Activated T-cell treated with anti-CD3 and anti-CD28 coated beads for 1 hour (primary cell): ENCODE results near the gene GALNT2.

Source experiments
- DNase-seq: peaks from one replicate; pipeline ENCODE4 v3.0.0-alpha.2; 2020; ENCODE audit warnings: low read depth

GALNT2 gene

DNA sequence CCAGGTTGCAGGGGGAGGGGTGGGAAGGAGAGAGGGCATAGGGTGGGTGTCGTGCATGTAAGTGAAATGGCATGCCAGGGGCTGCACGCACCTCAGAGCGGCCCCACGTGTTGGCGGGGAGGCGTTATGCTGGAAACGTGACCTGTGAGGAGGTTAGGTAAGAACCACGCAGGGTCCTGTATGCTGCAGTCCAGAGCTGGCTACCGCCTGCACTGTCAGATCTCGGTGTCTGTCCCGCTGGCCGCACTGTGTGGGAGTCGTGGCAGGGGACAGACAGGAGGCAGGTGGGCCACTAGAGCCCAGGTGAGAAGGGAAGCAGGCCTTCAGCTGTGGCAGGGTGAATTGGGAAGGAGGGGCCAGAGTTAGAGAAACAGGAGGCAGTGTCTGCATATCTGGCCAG is 79.7 kb downstream of the GALNT2 start:
- no peak for DNase-seq

DNA sequence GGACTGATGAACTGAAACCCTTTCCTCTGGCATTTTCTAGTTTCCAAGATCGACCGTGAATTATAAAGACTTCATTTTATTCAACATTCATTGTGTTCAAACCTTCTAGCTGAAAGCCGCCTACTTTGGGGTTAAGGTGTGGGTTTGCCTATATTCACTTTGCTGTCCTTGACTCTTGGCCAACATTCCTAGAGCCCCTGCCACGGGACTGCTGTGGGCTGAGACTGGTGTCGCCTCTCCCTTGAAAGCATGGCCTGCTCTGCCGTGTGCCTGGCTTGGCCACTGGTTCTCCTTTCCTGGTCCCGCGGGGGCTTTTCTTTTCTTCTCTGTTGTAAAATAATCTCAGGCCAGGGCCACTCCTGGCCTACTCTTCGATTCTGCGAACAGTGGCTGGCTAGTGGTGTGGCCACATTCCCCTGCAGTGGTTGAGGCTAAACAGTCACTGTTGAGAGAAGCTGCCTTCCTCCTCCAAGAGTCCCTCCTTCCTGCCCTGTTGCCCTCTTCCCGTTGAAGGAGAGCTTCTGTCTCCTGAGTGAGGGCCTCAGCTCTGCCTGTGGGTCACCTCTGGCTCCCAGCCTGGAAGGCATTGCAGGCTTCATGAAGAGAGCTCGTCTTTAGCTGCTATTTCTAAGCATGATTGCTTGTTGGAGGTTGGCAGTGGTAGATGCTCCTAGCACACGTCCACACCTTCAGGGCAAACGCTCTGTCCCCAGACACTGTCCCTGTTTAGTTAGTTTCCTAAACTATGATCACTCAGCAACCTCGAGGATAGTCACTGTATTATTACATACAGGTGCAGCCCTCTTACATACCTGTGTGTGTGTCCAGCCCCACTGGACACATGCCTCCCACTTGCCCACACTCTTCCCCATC is 80.5 kb downstream of the GALNT2 start:
- no peak for DNase-seq

DNA sequence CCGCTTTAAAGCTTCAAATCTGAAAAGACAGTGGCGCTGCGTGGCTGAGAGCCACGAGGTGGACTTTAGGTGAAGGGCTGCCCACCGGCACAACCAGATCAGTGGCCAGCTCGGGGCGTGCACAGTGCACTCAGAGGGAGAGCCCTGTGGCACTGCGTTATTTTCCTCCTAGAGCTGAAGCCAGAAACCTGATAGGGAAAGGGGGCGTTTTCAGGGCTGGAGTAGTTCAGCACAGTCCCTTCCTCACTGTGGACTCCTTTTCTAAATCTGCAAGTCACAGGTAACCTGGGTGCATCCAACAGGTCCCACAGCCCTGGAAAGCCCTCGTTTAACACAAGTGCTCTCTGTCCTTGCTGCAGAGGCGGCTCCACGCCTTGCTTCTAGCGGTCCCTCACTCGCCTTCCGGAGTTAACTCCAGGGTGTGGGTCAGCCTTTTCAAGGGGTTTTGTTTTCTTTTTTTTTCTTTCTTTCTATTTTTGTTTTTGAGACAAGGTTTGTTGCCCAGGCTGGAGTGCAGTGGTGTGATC is 81.2 kb downstream of the GALNT2 start:
- no peak for DNase-seq

DNA sequence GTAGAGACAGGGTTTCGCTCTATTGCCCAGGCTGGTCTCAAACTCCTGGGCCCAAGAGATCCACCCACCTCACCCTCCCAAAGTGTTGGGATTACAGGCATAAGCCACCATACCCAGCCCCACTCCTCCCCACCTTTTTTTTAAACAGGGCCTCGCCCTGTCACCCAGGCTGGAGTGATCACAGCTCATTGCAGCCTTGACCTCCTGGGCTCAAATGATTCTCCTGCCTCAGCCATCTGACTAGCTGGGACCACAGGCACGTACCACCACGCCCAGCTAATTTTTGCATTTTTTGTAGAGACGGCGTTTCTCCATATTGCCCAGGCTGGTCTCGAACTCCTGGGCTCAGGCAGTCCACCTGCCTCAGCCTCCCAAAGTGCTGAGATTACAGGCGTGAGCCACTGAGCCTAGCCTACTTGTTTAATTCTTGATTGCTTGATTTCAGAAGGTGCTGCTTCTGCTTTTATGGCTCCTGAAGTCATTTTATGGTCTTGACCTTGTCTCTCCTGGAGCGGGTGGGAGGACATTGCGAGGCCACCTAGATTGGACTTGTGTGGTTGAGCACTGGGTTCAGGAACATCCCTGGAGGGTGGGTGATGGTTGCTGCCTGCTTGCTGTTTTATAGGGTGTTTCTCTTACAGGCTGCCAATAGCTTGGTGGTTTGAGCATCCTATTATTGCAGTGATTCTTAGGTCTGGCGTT is 81.9 kb downstream of the GALNT2 start:
- no peak for DNase-seq

DNA sequence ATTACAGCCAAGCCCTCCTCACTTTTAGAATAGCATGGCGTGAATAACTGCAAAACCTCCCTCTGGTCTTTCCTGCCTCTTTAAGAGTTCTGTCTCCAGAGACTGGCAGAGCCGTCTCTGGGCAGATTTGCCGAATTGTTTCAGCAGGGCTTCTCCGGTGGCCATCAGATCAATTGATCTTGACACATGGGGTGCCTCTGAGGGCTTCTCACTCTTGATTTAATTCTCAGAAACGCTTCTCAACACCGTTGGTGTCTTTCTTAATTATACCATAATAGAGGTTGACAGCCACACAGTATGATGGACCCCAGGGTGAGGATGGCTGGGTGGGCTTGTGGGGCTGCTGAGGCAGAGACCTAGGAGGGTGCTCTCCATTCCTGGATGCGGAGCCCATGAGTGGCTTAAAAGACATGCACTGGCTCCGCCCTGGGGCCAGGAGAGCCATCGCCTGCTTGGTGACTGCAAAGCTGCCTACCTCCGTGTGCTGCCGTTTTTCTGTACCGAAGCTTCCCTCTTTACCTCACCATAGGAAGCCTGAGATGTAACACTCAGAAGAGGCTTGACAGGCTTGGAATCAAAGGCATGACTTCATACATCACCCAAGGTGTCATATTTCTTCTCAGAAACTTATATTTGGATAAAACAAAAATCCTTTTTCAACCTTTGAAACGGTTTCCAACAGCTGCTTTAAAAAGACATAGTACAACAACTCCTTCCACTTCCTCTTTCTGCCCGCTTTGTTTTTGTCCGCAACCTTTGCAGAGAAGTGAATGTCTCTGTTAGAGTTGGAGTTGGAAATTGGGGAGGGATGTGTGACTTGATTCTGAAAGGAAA is 82.9 kb downstream of the GALNT2 start:
- no peak for DNase-seq

DNA sequence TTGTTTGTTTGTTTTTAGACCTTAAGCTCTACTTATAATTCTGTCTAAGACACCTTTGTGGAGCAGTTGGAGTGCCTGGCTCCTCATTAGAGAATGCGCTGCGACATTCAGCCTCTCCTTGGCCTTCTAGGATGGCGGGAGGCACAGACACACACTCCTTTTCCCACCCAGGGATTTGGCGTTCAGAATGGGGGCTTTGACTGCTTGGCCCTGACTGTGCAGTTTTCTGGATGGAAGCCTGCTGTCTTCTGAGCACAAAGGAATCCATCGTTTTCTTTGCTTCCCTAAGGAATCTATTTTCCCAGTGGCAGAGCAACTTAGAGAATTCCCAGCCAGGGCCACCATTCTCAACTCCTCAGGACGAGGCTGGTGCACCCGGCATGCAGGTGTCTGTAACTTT is 83.6 kb downstream of the GALNT2 start:
- no peak for DNase-seq

DNA sequence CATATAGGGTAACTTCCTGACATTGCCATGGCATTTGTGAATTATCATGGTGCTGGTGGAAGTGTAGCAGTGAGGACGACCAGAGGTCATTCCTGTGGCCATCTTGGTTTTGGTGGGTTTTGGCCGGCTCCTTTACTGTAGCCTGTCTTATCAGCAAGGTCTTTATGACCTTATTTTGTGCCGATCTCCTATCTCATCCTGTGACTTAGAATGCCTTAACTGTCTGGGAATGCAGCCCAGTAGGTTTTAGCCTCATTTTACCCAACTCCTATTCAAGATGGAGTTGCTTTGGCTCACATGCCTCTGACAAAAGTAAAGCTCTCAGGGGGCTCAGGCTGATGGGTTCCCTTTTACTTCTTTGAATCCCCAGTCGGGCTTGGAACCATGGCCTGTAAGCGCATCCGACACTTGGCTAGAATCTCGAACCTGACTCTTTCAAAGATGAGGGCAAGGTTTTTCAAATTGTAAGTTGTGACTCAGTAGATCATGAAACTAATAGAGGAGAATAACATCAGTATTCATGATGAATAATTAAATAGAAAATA is 85.0 kb downstream of the GALNT2 start:
- DNase-seq, result no peak

DNA sequence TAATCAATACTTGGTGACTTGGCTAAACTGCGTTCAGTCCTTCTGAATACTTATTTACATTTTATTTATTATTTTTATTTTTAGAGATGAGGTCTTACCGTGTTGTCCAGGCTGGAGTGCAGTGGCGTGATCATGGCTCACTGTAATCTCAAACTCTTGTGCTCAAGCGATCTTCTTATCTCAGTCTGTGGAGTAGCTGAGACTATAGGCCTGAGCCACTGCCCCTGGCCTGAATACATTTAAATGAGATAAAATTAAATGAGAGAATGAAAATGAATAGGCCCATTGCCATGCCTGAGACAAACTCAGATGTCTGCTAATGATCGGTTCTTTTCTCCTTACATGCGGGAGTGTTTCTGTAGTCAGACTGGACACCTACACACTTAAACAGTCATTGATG is 86.0 kb downstream of the GALNT2 start:
- DNase-seq, result no peak

DNA sequence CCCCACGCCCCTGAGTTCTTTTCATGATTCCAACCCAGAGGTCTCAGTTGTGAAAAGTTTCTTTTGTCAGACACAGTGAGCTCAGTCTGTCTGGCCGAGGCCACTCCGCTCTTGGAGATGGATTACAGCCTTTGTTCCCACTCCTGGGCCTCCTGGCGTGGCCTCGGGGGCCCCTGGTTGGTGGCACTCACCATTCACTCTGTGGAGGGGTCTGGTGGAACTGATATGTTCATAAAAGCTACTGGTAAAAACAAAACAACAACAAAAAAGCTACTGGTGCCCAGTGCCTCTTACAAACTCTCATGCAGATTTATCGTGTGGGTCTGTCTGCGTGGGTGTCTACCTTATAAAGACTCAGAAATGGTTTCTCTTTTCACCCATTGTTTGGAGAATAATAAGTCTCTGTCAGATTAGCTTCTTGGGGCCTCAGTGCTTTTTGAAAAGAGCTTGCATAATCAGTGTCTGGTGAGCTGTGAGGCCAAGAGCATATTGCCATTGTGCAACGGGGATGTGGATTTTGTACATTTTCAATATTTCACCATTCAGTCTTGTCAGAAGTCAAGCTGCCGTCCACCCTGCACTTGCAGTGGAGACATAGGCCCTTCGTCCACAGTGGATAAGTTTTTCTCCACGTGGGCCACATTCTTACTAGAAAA is 86.7 kb downstream of the GALNT2 start:
- no peak for DNase-seq

DNA sequence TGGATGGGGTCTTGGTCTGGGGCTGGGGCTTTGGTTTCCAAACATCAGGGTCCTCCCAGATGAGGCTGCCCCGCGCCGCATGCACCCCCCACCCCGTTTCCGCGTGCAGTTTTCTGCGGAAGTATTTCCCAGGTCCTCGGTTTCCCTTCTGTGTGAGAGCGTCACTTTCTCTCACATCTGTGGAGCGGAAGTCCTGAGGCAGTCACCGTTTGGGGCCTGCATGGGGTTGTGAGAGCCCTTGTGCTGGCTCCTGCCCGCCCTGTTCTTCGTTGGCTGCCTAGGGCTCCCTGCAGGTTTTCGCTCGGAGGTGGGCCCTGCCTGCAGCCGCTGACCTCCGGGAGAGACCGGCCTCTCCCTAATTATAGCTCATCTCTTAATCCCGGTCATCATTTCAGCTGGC is 88.0 kb downstream of the GALNT2 start:
- no peak for DNase-seq

DNA sequence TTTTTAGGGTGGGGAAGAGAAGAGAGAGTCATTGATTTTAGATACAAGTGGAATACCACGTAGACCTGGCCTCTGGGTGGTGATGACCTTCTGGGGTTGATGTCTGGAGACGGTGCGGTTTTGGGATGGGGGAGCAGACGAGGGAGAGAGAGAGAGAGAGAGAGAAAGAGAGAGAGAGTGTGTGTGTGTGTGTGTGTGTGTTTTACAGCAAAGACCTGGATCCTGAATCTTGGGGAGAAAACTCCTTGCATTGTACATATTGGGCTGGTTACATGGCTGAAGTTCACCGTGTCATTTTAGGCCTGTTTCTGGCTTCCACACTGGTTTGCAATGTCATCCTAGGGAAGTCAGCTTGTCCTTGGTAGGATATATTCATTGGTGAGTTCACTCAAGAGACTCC is 89.0 kb downstream of the GALNT2 start:
- no peak for DNase-seq

DNA sequence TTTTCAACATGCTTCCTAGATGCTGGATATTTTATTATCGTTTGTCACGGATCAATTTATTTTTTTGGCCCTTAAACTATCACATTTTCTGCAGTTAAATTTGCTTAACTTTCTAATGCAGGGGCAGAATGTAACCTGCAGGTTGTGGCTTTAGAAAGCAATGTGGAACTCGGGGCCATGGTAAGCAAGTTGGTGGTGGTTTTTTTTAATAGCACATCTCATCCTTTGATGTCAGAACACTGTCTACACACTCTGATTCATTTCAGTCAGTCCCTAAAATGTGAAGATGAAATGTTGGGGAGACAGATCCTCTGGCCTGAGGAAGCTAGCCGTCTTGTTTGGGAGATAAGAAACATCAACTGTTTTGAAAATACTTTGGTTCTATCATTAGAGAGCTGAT is 89.5 kb downstream of the GALNT2 start:
- no peak for DNase-seq

DNA sequence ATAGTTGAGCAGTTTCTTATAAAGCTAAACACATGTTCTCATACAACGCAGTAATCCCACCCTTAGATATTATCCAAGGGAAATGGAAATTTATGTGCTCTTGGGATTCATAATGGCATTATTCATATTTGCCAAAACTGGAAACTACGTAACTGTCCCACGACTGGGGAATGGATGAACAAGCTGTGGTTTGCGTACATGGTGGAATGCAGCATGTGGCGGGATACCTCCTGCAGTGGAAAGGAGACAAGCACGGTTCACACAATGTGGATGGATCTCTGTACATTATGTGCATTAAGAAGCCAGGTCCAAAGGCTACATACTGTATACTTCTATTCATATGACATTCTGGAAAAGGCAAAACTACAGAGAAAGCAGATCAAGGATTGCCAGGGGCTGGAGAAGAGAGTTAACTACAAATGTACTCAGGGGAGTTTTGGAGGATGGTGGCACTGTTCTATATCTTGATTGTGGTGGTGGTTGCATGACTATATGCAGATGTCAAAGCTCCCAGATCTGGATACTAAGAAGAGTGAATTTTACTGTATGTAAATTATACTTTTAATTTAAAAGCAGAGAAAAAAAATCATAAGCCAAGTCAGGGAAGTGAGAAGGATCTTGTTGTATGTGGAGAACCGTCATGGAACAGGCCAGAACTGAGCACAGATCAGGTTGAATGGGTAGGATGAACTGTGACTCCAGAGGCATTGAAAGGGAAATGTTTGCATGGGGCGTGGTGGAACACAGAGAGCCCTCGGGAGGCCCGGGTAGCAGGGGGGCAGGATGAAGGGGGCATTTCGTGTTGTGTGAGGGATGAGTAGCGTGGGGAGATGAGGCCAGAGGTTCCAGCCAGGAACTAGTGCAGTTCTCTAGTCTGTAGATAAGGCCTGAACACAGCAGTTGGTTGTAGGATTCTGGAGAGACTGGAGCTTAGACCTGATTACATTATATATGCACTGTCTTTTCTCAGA is 90.7 kb downstream of the GALNT2 start:
- no peak for DNase-seq

DNA sequence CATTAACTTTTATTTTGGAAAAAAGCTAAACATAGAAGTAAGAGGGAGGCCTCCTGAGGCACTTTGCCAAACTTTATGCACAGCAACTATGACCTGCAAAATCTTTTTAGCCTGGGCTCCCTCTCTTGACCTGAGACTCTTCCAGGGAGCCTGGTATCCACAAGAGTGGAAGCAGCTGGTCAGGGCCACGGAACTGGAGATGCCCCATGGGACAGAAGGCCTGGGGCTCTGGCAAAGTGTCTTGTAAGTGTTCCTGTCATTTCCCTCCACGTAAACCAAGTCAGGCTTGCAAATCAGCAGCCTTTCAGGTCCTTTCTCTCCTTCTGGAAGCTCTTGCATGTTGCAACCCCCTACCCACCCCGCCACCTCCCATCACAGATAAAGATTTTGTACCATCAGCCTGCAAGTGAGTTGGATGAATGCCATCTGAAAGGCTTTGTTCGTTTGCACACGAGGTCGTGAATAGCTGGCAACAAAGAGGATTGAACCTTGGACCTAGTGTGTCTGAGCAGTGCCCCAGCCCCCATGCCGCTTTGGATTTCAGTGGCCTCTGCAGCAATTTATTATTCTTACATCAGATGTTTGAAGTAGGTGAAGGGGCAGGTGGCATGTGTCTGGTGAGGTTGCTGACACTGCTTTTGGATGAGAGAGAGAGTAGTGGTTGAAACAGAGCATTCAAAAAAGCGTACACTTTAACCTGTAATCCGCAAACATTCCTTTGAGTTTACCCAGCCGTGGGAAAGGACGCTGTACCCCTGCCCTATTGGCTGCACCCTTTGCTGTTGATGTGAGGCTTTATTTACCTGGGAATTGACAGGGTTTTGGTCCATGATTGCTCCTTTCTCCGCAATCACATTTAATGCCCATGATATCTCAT is 91.6 kb downstream of the GALNT2 start:
- no peak for DNase-seq

DNA sequence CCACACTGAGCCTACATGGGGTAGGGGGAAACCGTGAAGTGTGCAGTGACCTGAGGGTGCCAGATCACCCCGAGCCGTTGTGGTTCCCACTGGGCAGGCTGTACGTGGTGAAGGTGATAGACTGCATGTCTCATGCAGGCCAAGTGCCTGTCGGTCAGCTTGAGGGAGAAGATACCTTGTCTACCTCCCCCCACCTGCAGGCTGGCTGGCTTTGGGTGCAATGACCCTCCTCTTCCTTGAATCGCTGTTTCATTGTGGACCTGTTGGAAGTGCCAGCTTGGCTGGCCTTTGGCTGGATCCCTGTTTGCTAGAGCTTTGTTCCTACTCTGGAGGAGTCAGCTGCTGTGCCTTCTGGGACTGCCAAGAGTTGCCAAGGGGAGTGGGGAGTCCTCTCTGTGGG is 92.5 kb downstream of the GALNT2 start:
- no peak for DNase-seq

DNA sequence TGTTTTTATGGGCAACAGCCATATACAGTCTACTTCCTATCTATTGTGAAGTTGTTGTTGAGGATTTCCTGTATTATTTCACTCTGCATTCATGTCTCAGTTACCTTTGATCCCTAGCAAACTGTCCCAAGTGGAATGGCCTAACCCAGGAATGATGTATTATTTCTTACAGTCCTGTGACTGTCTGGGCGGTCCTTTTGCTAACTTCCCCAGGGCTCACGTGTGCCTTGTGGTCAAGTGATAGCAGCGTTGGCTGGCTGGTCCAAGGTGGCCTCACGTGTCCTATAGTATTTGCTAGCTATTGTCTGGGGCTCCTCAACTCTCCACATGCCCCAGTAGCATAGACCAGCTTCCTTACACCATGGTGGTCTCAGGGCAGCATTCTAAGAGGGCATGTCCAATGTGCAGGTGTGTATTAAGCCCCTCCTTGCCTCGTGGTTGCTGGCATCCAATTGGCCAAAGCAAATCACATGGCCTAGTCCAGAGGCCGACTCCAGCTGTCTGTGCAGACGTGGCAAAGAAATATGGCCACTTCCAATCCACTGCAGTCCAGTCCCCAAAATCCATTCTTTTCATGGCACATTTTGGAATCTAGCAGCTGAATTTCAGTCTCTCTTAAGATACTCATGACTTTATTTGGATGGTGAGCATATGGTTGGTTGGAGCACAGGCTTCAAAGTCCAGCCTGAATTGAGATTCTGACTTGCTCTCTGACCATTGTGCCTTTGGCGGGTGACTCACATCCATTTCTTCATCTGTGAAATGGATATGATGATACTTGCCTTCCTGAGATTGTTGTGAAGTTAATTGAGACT is 94.1 kb downstream of the GALNT2 start:
- DNase-seq, result no peak

DNA sequence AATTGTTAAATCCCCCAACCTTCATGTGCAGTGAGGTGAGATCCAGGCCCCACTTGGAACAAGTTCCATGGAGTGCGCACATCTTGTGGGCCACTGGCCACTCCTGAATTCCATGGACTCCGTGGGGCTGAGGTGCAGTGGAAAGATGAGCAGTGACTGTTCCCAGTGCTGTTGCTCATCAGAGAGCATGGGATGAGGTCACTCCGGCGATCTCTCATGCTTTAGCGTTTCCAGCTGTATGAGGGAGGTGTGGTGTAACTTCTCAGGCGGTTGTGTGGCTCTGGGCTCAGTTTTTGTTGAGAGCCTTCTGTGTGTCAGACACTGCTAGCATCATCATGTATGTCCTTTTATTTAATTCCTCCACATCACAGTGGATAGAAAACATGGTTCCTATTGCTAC is 96.2 kb downstream of the GALNT2 start:
- DNase-seq, result no peak

DNA sequence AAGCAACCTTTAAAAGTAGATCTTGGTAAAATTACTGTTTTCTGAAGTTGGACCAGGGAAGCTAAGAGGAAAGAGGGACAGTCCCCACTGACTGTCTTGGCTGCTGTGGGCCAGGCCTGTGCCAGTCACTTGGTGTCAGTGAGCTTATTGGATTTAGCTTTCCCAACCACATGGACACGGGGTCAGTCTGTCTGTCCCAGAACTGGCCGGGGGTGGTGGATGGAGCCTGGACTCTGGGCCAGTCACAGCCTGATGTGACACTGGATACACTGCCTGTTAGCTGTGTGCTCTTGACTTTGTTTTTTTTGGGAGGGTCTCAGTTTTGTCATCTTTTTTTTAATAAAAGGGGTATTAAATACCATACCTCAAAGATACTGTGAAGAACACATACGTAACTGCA is 96.7 kb downstream of the GALNT2 start:
- DNase-seq, result no peak

DNA sequence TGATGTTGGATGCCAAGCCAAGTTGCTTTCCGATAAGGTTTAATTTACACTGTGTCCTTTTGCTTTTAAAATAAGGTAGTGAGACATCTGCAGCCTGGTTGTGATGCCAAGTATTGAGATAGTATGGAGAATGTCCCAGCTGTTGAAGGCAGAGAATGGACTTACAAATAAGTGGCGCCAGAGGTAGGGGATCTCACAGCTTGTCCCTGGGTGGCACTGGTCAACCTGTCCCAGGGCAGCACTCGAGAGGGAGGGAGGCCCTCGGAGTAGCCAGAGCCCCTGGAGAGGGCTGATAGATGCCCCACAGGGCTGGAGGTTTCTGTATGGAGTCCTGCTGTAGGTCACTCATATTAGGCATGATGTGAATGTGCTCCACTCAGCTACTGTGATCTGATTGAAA is 98.5 kb downstream of the GALNT2 start:
- DNase-seq, result no peak
